Myocyte (in vitro differentiated cells): Measurements from ENCODE around the gene SH3PXD2B. TPM values are rescaled to one million over a fixed set of nuclear protein-coding genes. Genes with fewer than 3 reads are reported as not detected.

Experiments used
- DNase-seq: peaks from one replicate; pipeline ENCODE4 v3.0.0-alpha.2; 2012; ENCODE audit warnings: low read depth
- total RNA-seq: library from RNA; depleted of rRNA; stranded (reverse); fragments of >200 nt; gene quantifications from 2 replicates; pipeline ENCODE4 v1.2.3, GENCODE V29; 2014

SH3PXD2B gene
- total RNA-seq, 1 donor from 2014 or later, result 28.8 TPM

- peak; percentile 55 for DNase-seq
These were observed 353 bp downstream of the SH3PXD2B start for GRCh38 chr5:172453986-172454357.

- peak; percentile 81 for DNase-seq
These were observed 929 bp downstream of the SH3PXD2B start for GRCh38 chr5:172453206-172453985.

DNA sequence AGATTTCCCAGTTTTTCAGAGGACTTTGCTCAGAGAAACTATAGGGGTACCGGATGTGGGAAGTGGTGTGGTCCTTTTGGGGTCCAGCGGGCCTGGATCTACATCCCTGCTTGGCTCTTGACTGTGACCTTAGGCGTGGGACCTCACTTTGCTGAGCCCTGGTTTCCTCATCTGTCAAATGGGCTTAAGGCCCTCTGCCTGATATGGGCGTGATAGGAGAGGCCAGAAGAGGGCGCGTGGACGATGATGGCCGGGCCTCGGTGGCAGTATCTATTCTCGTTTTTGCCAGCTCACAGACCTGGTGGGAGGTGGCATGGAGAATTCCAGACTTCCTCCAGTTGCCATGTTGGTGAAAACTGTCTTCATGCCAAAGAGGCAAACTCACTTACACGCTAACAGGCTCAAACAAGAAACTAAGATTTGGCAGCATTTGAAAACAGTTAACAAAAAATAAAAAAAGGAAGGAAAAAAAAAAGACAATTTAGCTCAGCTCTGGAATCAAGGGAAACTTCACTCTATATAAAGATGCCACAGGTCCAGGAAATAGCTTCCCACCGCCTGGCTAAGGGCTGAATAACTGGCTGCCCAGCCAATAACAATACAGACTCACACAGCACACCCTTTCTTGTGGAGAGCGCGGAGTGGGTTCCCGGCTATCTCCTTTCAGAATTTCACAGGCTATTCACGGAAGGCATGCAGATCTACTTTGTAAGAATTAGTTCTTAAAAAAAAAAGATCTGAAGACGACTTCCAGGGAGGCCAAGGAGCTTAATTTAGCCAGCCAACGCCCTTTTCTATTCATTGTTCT is 1.7 kb downstream of the SH3PXD2B start:
- DNase-seq, result peak; percentile 84

- DNase-seq, result peak; percentile 61
These were observed 2.5 kb downstream of the SH3PXD2B start for GRCh38 chr5:172451771-172452197.

DNA sequence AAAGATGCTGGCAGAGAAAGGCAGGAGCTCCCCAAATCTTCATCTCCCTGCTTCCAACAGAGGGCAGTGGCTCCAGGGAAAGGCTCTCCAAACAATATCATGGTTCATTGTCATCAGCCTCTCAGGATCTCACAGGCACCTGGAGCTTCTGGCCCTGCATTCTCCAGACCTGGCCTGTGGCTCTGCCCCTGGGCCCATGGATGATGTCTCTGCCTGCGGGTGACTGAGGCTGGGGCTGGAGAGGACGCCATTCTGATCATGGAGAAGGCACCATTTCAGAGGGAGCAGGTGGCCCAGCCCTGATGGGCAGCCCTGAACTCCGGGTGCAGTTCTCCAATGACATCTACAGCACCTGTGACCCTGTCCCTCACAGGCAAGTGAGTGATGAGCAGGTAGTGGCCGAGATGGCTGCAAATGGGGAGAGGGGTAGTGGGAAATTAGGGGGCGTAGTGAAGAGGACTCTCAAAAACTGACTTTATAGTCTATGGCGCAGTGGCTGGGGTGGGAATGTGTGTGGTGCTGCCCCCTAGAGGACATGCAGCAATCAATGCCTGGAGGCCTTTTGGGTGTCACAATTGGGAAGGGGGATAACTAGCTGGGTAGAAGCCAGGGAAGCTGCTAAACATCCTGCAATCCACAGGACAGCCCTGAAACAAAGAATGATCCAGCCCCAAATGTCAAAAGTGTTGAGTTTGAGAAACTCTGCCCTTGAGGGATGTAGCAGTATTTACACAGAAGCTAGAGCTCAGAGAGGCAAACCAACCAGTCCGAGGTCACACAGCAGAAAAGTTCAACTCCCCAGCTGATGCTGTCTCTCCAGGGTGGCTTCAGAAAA is 3.2 kb downstream of the SH3PXD2B start:
- DNase-seq, result peak; percentile 39

- no peak for DNase-seq
These were observed 3.9 kb downstream of the SH3PXD2B start for GRCh38 chr5:172450453-172450852.

DNA sequence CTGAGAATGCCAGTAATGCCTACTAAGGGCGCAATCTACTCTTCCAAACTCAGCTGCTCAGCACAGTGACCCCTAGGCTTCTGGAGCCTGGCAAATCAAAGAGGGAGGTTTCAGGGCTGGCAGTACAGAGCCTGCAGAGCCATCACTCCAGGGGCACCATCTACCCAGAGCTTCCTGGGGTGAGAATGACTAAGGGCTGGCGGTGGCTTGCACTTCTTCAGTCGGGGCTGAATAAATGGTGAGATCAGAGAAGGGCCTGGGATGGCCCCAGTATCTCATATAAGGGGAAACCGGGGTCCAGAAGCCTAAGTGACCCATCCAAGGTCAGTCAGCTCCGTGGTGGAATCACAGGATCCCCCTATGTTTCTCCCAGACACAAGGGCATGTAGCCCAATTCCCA is 5.3 kb downstream of the SH3PXD2B start:
- DNase-seq, result no peak

DNA sequence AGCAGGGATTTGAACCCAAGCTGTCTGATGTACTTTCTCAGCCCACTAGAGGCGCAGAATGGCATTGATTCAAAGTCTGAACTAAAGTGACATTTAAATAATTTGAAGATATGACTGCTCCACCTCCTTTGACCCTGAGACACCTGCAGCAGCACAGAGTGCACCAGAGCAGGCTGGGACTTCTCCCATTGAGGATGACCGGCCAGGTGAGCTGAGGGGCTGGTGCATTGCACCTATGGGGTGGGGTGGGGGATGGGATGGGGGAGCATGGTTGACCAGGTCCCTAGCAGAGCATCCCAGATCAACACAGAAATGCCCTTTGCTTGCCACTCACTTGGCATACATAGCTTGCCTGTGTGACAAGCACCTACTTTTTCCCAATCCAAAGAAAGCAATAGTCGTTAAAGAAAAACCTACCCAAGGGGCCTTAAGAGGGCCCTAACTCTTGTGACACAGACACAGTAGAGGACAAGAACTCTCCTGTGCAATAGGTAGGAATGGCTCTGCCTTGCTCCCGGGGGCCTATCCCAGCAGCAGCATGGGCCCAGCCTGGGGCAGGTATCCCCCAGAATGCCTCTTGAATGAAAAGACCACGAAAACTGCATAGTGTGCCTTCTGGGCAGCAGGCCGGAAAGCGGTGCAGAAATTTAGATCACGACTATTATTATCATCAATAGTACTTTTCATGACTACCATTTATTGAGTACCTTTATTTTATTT is 6.5 kb downstream of the SH3PXD2B start:
- no peak for DNase-seq

- no peak for DNase-seq
These were observed 7.8 kb downstream of the SH3PXD2B start for GRCh38 chr5:172446336-172447051.

- DNase-seq, result no peak
These were observed 8.5 kb downstream of the SH3PXD2B start for GRCh38 chr5:172445866-172446265.

- DNase-seq, result no peak
These were observed 9.5 kb downstream of the SH3PXD2B start for GRCh38 chr5:172444626-172445365.

DNA sequence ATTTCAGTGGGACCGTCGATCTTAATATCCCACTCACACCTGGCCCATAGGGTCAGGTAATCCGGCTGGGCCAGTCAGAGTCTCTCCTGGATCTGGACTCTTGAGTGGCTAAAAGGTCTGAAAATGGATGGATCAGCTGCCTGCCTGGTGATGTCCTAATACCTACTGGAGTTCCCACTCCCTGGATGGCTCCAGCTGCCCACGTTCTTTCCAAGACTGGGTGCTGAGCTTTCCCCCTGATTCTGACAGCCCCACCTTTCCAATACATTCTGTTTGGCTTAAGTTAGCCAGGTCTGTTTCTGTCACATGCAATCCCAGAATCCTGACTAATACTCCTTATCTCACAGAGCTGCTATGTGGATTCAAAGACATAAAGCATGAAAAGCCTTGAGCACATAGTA is 10.2 kb downstream of the SH3PXD2B start:
- DNase-seq, result no peak

DNA sequence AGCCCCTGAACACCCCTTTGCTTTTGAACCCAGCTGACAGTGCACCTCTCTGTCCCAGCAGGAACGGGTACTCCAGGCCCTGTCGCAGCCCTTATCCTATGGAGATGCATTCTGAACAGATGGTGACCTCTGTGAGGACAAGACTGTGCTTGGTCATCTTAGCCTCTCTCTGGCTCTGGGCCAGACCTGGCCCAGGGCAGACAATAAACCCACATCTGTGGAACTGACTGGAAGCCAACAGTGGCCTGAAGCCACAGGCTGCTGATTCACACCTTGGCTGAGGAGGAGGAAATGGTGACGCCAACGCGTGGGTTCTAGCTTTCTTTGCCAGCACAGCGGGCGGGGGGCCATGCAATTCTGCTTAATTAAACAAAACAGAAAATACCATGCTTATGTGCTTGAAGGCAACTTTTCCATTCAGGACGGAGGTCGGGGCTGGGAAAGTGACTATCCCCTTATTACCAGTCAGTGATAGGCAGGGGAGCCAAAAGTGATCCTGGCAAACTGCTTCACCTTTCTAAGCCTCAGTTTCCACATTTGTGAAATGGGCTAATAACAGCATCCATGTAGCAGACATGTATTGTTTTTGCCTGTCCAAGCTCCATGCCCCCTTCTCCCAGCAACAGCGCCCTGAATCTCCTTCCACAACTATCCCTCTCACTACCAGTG is 10.8 kb downstream of the SH3PXD2B start:
- peak; percentile 95 for DNase-seq

DNA sequence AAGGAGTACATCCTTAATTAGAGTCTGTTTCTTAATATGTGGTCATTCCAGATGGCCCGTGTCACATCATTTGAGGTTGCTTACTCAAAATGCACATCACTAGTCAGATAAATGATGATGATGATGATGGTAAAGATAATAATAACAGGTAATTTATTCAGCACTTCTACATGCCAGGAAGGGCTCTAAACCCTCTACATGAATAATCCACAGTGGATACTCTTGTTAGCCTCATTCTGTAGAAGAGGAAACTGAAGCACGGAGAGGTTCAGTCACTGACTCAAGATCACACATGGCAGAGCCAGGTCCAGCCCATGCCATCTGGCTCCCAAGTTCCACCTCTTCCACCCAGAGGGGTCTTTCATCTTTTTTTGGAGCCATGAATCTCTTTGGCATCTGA is 11.7 kb downstream of the SH3PXD2B start:
- no peak for DNase-seq

GRCh38 chr5:172441262-172441751 is 13.0 kb downstream of the SH3PXD2B start:
- DNase-seq, result no peak

- DNase-seq, result no peak
These were observed 13.8 kb downstream of the SH3PXD2B start for GRCh38 chr5:172440486-172440885.

DNA sequence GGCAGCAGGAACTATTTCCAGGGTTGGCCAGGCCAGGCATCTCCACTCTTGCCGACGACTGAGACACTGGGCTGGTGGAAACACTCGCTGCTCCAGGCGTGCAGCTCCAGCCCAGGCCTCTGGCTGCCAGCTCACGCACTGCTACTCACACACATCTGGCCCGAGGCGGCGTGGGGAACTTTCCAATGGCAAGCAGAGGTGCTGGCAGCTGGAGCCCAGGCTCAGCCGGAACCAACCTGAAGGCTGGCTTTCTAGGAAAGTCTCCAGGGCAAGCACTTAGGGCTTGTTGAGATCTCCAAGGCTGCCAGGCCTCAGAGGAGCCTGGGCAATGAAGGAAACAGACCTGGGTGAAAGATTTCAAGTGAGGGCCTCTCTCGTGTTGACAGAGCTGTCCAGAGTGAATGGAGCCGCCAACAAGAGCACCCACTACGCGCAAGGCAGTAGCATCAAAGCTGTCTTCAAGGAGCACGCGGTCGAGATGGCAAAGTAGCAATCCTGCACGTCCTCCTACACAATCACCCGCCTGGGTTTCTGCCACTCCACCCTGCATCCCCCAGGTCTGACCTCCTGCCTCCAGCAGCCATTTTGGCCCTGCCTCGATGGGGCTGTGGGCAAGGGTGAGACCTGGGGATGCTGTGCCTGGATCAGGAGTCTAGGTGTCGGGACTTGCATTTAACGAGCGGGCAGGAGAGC is 14.4 kb downstream of the SH3PXD2B start:
- no peak for DNase-seq

DNA sequence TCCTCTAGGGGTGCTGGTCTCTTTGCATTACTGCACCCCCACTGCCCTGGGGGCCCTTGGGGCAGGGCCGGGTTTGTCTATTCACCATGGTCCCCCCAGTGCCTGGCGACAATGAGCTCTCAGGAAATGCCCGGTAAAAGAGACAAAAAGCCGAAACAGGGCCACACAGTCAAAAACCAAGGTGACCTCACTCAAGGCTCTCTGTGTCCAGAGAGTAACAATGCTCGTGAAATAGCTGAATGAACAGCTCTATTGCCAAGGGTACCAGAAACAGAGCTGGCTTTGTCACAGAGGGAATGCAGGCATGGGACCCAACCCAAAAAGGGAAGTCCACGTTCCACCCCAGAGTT is 16.0 kb downstream of the SH3PXD2B start:
- no peak for DNase-seq
